K562 (cell line): ENCODE results near the gene DHX38. TPM values are rescaled to one million over a fixed set of nuclear protein-coding genes. Genes with fewer than 3 reads are reported as not detected.

ENCODE experiments used
- ATAC-seq: fragments of 200-7000 bp; cut with Tn5 transposase; 3 replicates; pipeline ENCODE4 v1.9.1; 2020; ENCODE audit warnings: moderate library complexity
- BruUV-seq: library from RNA; stranded (reverse); fragments of 400-500 nt; replicated peaks from 2 replicates; lab custom pipeline; 2021; lab: Mats Ljungman, UMichigan
- CTCF ChIA-PET: fragments of 300-600 bp; formaldehyde crosslinking; extraction: SDS; loops from one replicate; lab custom pipeline; 2021; ENCODE audit warnings: low intra/inter-chr PET ratio; lab: Yijun Ruan, JAX
- POLR2A ChIA-PET: fragments of 300-600, 350-650 bp; sonication (Branson Sonifier 250); formaldehyde crosslinking; extraction: SDS; loops from one replicate; lab custom pipeline; 2021; ENCODE audit warnings: antibody characterized with exemption, inconsistent platforms; lab: Yijun Ruan, JAX
- DNase-seq, 4 experiments: peaks; one replicate each; pipeline versions ENCODE4 v3.0.0 to v3.0.0-alpha.2; 2011 to 2018; ENCODE audit warnings: low spot score in 3 of 4, mixed read lengths in 3 of 4; ENCODE audit errors: extremely low read depth in 1 of 4
- FAIRE-seq: peaks from 2 replicates; lab custom pipeline; 2011; peaks lifted over from hg19 to GRCh38; lab: Jason Lieb, UNC
- H2AFZ ChIP-seq: 2 replicates; pipeline ENCODE4 v1.6.0; 2011; ENCODE audit warnings: low read depth, low read length, control low read depth, inconsistent platforms
- H3K27ac ChIP-seq: fragments of 200-600 bp; 3 replicates; pipeline ENCODE4 v1.8.0; 2011; ENCODE audit warnings: low read depth, mild to moderate bottlenecking, control low read depth, inconsistent platforms, low read length, moderate library complexity, mixed read lengths; ENCODE audit errors: extremely low read depth
- H3K27me3 ChIP-seq, 2 experiments: fragments of 300-600 bp in 1 of 2; 2 replicates in 1 of 2; 3 replicates in 1 of 2; pipeline versions ENCODE4 v1.6.0 to v1.8.0; 2011; ENCODE audit warnings: inconsistent platforms in 2 of 2, low read length in 2 of 2, mild to moderate bottlenecking in 1 of 2, mixed read lengths in 1 of 2, moderate library complexity in 1 of 2; ENCODE audit not compliant: control insufficient read depth in 2 of 2, insufficient read depth in 2 of 2
- H3K36me3 ChIP-seq: fragments of 300-600 bp; 3 replicates; pipeline ENCODE4 v1.8.0; 2011; ENCODE audit warnings: mild to moderate bottlenecking, low read length, inconsistent platforms; ENCODE audit not compliant: control insufficient read depth, insufficient read depth
- H3K4me1 ChIP-seq, 2 experiments: fragments of 200-600 bp in 1 of 2; replicated peaks in 1 of 2; 2 replicates in 1 of 2; 3 replicates in 1 of 2; pipeline versions ENCODE4 v1.5.1 to v1.8.0; 2011; ENCODE audit warnings: inconsistent platforms in 2 of 2, low read length in 2 of 2, mild to moderate bottlenecking in 1 of 2, mixed read lengths in 1 of 2, moderate library complexity in 1 of 2; ENCODE audit not compliant: control insufficient read depth in 2 of 2, insufficient read depth in 2 of 2
- H3K4me2 ChIP-seq: 2 replicates; pipeline ENCODE4 v1.6.1; 2011; ENCODE audit warnings: low read length, control low read depth, inconsistent platforms, mixed read lengths; ENCODE audit not compliant: insufficient read depth
- H3K4me3 ChIP-seq: fragments of 200-600 bp; sonication (generic), shearing (Covaris generic); 2 replicates; pipeline ENCODE4 v1.5.1; 2016; ENCODE audit warnings: control low read depth, inconsistent platforms
- H3K79me2 ChIP-seq: fragments of 200-600 bp; 3 replicates; pipeline ENCODE4 v1.8.0; 2011; ENCODE audit warnings: low read length, inconsistent platforms; ENCODE audit not compliant: control insufficient read depth, insufficient read depth
- H3K9ac ChIP-seq, 2 experiments: 2 replicates each; pipeline versions ENCODE4 v1.6.0 to v1.6.1; 2011; ENCODE audit warnings: low read depth in 2 of 2, low read length in 2 of 2, control low read depth in 1 of 2, inconsistent platforms in 1 of 2, mild to moderate bottlenecking in 1 of 2, mixed read lengths in 1 of 2; ENCODE audit not compliant: insufficient read depth in 1 of 2
- H3K9me1 ChIP-seq: one replicate; pipeline ENCODE4 v1.6.0; 2011; ENCODE audit warnings: inconsistent platforms, mild to moderate bottlenecking, low read length, moderate library complexity; ENCODE audit not compliant: control insufficient read depth, insufficient read depth
- H3K9me3 ChIP-seq: replicated peaks from 2 replicates; pipeline ENCODE4 v1.5.1; 2011; ENCODE audit warnings: low read depth, low read length, inconsistent platforms; ENCODE audit not compliant: control insufficient read depth, insufficient read depth
- H4K20me1 ChIP-seq: replicated peaks from 2 replicates; pipeline ENCODE4 v1.6.1; 2011; ENCODE audit warnings: low read length, inconsistent platforms, mixed read lengths; ENCODE audit not compliant: control insufficient read depth, insufficient read depth
- HCFC1 ChIP-seq: IDR thresholded peaks from 2 replicates; pipeline ENCODE4 v1.6.1; 2012; ENCODE audit warnings: low read depth, low read length, improper control_type of control experiment
- NFYB ChIP-seq: IDR thresholded peaks from 2 replicates; pipeline ENCODE4 v1.6.1; 2011; ENCODE audit warnings: mild to moderate bottlenecking, moderate library complexity; ENCODE audit not compliant: insufficient read length; ENCODE audit errors: extremely low read depth
- RBM25 ChIP-seq: fragments of 200-400 bp; formaldehyde crosslinking; IDR thresholded peaks from 2 replicates; pipeline ENCODE4 v1.6.1; 2018; ENCODE audit warnings: low read length, low read depth, moderate library complexity; ENCODE audit not compliant: severe bottlenecking
- ZFP30 ChIP-seq: fragments of 250-450 bp; sonication (Bioruptor Pico); IDR thresholded peaks from 2 replicates; pipeline ENCODE4 v1.8.0; 2022; ENCODE audit warnings: moderate library complexity, mild to moderate bottlenecking, inconsistent platforms, borderline replicate concordance
- ZNF146 ChIP-seq: IDR thresholded peaks from one replicate; pipeline ENCODE4 v1.6.1; 2018; ENCODE audit warnings: missing compliant biosample characterization; ENCODE audit not compliant: unreplicated experiment
- WGBS: fragments of 100-300 bp; shearing (Covaris generic); methylation state at CpG from one replicate; pipeline ENCODE4 v1.1.6; 2016; ENCODE audit warnings: low coverage, mixed read lengths; ENCODE audit not compliant: insufficient coverage; ENCODE audit errors: missing lambda C conversion rate; 5-methylcytosine and 5-hydroxymethylcytosine counted together
- in situ Hi-C: fragments of 300-500 bp; cut with MboI; formaldehyde crosslinking; loops from 4 replicates; pipeline ENCODE4 v1.15.0; 2018; ENCODE audit warnings: inconsistent platforms, mixed read lengths
- intact Hi-C: fragments of 100-400 bp; cut with micrococcal nuclease; formaldehyde crosslinking; loops from 2 replicates; pipeline ENCODE4 v1.14.2; 2022
- polyA plus RNA-seq, 8 experiments: library from polyadenylated mRNA; depleted of rRNA in 4 of 8; stranded (reverse) in 5 of 8; unstranded in 3 of 8; fragments of >200 nt; fragmentation: Nextera tagmentation in 2 of 8; fragmentation: Illumina TruSeq in 1 of 8; extraction: Ambion mirVana in 2 of 8; extraction: Trizol in 1 of 8; gene quantifications; 2 replicates each; pipeline versions ENCODE4 v1.2.1 to v1.2.3, GENCODE V29; 2011 to 2014; ENCODE audit warnings: inconsistent platforms in 1 of 8, missing spikeins in 1 of 8
- total RNA-seq, 7 experiments: library from RNA; depleted of rRNA in 6 of 7; stranded (reverse); fragments of >200 nt in 6 of 7; fragmentation: Illumina TruSeq in 2 of 7; extraction: Trizol in 2 of 7; gene quantifications; 2 replicates each; pipeline versions ENCODE4 v1.2.1 to v1.2.3, GENCODE V29; 2011 to 2021; ENCODE audit warnings: low replicate concordance in 1 of 7

DHX38 gene
- total and polyA plus RNA-seq, 9 of the 15 experiments (the other 6 are each of a cell fraction or from before 2014, with no cell fraction given), result 2.8 to 76.8 (median 40.8) TPM

- H3K9me1 ChIP-seq, result no peaks in the 10 kb centered on the region
- ATAC-seq (no peak), DNase-seq (no peak), FAIRE-seq (no peak)
- H3K4me3 ChIP-seq, result no peak overlapping the region
- ChIA-PET CTCF (no interaction called here), POLR2A (no interaction called here)
- H3K27me3 ChIP-seq, result peaks cover 0 to 35% of the 10 kb centered on the region in 2 experiments; a peak in 4 of 5 replicates
- intact Hi-C loops (loop anchor here (10.0 kb wide), 1 partner anchor 87 kb away; no protein-coding TSS in a partner anchor), in situ Hi-C loops (no loop called here)
- H3K36me3 ChIP-seq, result no peaks in the 10 kb centered on the region
- H4K20me1 ChIP-seq, result no peaks in the 10 kb centered on the region
- no peak overlapping the region for H3K27ac ChIP-seq
- no peak overlapping the region for H2AFZ ChIP-seq
- H3K4me2 ChIP-seq, result no peak overlapping the region
- TF ChIP-seq HCFC1, result no peak
- no peak for TF ChIP-seq NFYB
- no peak overlapping the region for H3K9ac ChIP-seq
- H3K4me1 ChIP-seq, result no peaks in the 10 kb centered on the region
- BruUV-seq, result no TSS peak
- 3% methylated on average over 4 of the region's 4 CpGs for WGBS
- H3K79me2 ChIP-seq, result no peaks in the 10 kb centered on the region
- H3K9me3 ChIP-seq, result no peaks in the 10 kb centered on the region
Measured at GRCh38 chr16:72138064-72138572, 44.5 kb downstream of the DHX38 start.

- no peaks in the 10 kb centered on the region for H3K9me1 ChIP-seq
- DNase-seq (no peak), FAIRE-seq (no peak), ATAC-seq (no peak)
- no peaks in the 10 kb centered on the region for H4K20me1 ChIP-seq
- H3K79me2 ChIP-seq, result no peaks in the 10 kb centered on the region
- WGBS, result 7% methylated on average over 2 of the region's 2 CpGs
- H3K36me3 ChIP-seq, result no peaks in the 10 kb centered on the region
- BruUV-seq, result no TSS peak
- ChIA-PET CTCF (no interaction called here), POLR2A (interaction anchor here (0.9 kb wide), 1 partner anchor 10 kb away, joined by 4 read pairs; no protein-coding TSS in a partner anchor)
- in situ Hi-C loops, result no loop called here
- H3K4me2 ChIP-seq, result no peak overlapping the region
- TF ChIP-seq ZFP30 (CRISPR knock-in tag) (no peak), ZNF146 (peak; percentile 78), RBM25 (peak; percentile 66)
- no peak overlapping the region for H2AFZ ChIP-seq
- intact Hi-C loops, result loop anchor here (10.0 kb wide), 1 partner anchor 85 kb away; no protein-coding TSS in a partner anchor
- H3K9ac ChIP-seq, result no peak overlapping the region
- no peaks in the 10 kb centered on the region for H3K9me3 ChIP-seq
- peaks cover 0 to 20% of the 10 kb centered on the region in 2 experiments; a peak in 4 of 5 replicates for H3K27me3 ChIP-seq
- H3K4me3 ChIP-seq, result no peak overlapping the region
- H3K27ac ChIP-seq, result no peak overlapping the region
- H3K4me1 ChIP-seq, result no peaks in the 10 kb centered on the region
Measured at GRCh38 chr16:72139908-72140307, 46.3 kb downstream of the DHX38 start.
